ENCODE results near the gene TTF2. TPM values are rescaled to one million over a fixed set of nuclear protein-coding genes. Genes with fewer than 3 reads are reported as not detected.

The TTF2 gene
- total and polyA plus RNA-seq, 9 of the 15 experiments (the other 6 are each of a cell fraction or from before 2014, with no cell fraction given) = 9.4 to 71.1 (median 42.1) TPM

DNA sequence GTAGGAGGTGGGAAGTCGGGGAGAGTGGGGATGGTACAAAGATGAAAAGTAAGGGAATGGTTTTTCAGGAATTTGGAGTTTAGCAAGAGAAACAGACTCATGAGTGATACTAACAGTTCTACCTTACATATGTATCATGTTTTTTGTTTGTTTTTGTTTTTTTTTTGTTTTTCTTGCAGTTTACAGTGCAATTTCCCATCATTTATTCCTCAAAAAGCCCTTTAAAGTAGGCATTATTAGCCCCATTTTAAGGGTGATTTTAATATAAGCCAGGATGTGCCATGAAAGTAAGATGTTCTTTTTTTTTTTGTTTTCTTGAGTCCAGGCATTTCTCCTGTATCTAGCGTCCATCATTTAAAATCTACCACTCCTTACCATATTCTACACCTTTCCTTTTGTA, 75.2 kb downstream of the TTF2 start:
- in situ Hi-C loops (cut with MboI) = no loop called here
- Histone ChIP-seq H3K27me3 (ENCODE audit: control insufficient read depth in 2 of 2, insufficient read depth in 2 of 2, low read length in 2 of 2) (peaks cover 4 to 7% of the 10 kb centered on the region in 2 experiments; a peak in 4 of 5 replicates), H2AFZ (ENCODE audit: low read depth, low read length) (no peak overlapping the region), H3K4me1 (replicated peaks in 1 of 2; ENCODE audit: control insufficient read depth in 2 of 2, insufficient read depth in 2 of 2, low read length in 2 of 2) (no peaks in the 10 kb centered on the region), H3K27ac (ENCODE audit: extremely low read depth, low read depth, low read length) (no peak overlapping the region), H3K4me3 (no peak overlapping the region), H3K79me2 (ENCODE audit: control insufficient read depth, insufficient read depth, low read length) (no peaks in the 10 kb centered on the region), H3K4me2 (ENCODE audit: insufficient read depth, low read length) (no peak overlapping the region), H3K36me3 (ENCODE audit: control insufficient read depth, insufficient read depth, low read length) (no peaks in the 10 kb centered on the region), H3K9ac (ENCODE audit: insufficient read depth in 1 of 2, low read depth in 2 of 2, low read length in 2 of 2) (no peak overlapping the region), H3K9me1 (ENCODE audit: control insufficient read depth, insufficient read depth, low read length) (no peaks in the 10 kb centered on the region), H3K9me3 (replicated peaks; ENCODE audit: control insufficient read depth, insufficient read depth, low read depth, low read length) (no peaks in the 10 kb centered on the region), H4K20me1 (replicated peaks; ENCODE audit: control insufficient read depth, insufficient read depth, low read length) (no peaks in the 10 kb centered on the region)
- ChIA-PET POLR2A (interaction anchor here (0.7 kb wide), 1 partner anchor 20 kb away, joined by 3 read pairs; no protein-coding TSS in a partner anchor), CTCF (ENCODE audit: low intra/inter-chr PET ratio) (no interaction called here)
- BruUV-seq (replicated peaks) = no TSS peak
- intact Hi-C loops (cut with micrococcal nuclease) = no loop called here
- no peak for FAIRE-seq
- WGBS (ENCODE audit: insufficient coverage, low coverage, missing lambda C conversion rate) = 0% methylated on average over 2 of the region's 2 CpGs
- no peak for ATAC-seq
- TF ChIP-seq CBX8 (IDR thresholded peaks at IDR 0.05; ENCODE audit: borderline replicate concordance, extremely low read depth, low read depth, low read length, poor library complexity, severe bottlenecking) (peak; percentile 92), ZNF41 (CRISPR knock-in tag; conservative IDR thresholded peaks at IDR 0.05) (no peak)
- TF ChIP-seq, protein P1, sequence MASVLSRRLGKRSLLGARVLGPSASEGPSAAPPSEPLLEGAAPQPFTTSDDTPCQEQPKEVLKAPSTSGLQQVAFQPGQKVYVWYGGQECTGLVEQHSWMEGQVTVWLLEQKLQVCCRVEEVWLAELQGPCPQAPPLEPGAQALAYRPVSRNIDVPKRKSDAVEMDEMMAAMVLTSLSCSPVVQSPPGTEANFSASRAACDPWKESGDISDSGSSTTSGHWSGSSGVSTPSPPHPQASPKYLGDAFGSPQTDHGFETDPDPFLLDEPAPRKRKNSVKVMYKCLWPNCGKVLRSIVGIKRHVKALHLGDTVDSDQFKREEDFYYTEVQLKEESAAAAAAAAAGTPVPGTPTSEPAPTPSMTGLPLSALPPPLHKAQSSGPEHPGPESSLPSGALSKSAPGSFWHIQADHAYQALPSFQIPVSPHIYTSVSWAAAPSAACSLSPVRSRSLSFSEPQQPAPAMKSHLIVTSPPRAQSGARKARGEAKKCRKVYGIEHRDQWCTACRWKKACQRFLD (CRISPR knock-in tag; IDR thresholded peaks at IDR 0.05) = no peak
- DNase-seq (ENCODE audit: extremely low read depth in 1 of 4, low spot score in 3 of 4) = no peak

DNA sequence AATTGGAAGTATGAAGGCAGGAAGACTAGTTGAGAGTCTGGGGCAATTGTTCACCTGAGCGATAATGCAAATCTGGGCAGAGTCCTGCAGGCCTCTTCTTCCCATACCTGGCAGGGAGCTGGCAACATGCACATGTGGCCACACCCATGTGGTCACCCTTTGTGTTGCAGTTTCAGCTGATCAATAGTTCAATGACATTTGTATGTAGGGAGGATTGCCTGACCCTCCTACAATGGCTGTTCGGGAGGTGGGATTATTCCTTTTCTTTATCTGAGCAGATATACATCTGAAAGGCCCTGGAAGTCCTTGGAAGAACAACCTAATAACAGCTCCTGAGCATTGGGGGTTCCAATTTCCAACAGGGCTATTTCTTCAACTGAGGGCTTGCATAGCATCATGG, 76.6 kb downstream of the TTF2 start:
- DNase-seq (ENCODE audit: extremely low read depth in 1 of 4, low spot score in 3 of 4) (no peak), ATAC-seq (no peak), FAIRE-seq (no peak)
- no peaks in the 10 kb centered on the region for H3K9me3 ChIP-seq (replicated peaks; ENCODE audit: control insufficient read depth, insufficient read depth, low read depth, low read length)
- intact Hi-C loops (cut with micrococcal nuclease) (no loop called here), in situ Hi-C loops (cut with MboI) (no loop called here)
- no peak overlapping the region for H3K27ac ChIP-seq (ENCODE audit: extremely low read depth, low read depth, low read length)
- no peaks in the 10 kb centered on the region for H3K36me3 ChIP-seq (ENCODE audit: control insufficient read depth, insufficient read depth, low read length)
- H3K4me1 ChIP-seq (replicated peaks in 1 of 2; ENCODE audit: control insufficient read depth in 2 of 2, insufficient read depth in 2 of 2, low read length in 2 of 2) = no peaks in the 10 kb centered on the region
- WGBS (ENCODE audit: insufficient coverage, low coverage, missing lambda C conversion rate) = 5% methylated on average over 1 of the region's 2 CpGs
- no peak overlapping the region for H3K9ac ChIP-seq (ENCODE audit: insufficient read depth in 1 of 2, low read depth in 2 of 2, low read length in 2 of 2)
- ChIA-PET POLR2A (interaction anchor here (0.6 to 0.8 kb wide), 2 partner anchors 9 to 120 kb away, joined by 3 to 4 read pairs; no protein-coding TSS in a partner anchor), CTCF (ENCODE audit: low intra/inter-chr PET ratio) (no interaction called here)
- no peak overlapping the region for H3K4me2 ChIP-seq (ENCODE audit: insufficient read depth, low read length)
- H4K20me1 ChIP-seq (replicated peaks; ENCODE audit: control insufficient read depth, insufficient read depth, low read length) = no peaks in the 10 kb centered on the region
- H3K4me3 ChIP-seq = no peak overlapping the region
- H3K27me3 ChIP-seq (ENCODE audit: control insufficient read depth in 2 of 2, insufficient read depth in 2 of 2, low read length in 2 of 2) = peaks cover 4 to 7% of the 10 kb centered on the region in 2 experiments; a peak in 4 of 5 replicates
- H3K79me2 ChIP-seq (ENCODE audit: control insufficient read depth, insufficient read depth, low read length) = no peaks in the 10 kb centered on the region
- BruUV-seq (replicated peaks) = no TSS peak
- no peaks in the 10 kb centered on the region for H3K9me1 ChIP-seq (ENCODE audit: control insufficient read depth, insufficient read depth, low read length)
- no peak overlapping the region for H2AFZ ChIP-seq (ENCODE audit: low read depth, low read length)
- TF ChIP-seq POLR2H (tag; IDR thresholded peaks at IDR 0.05; ENCODE audit: low read depth) = no peak
- no peak for TF ChIP-seq DNMT1 (IDR thresholded peaks at IDR 0.05)
- TF ChIP-seq TRIM24 (IDR thresholded peaks at IDR 0.05) = no peak
- no peak for TF ChIP-seq FIP1L1 (IDR thresholded peaks at IDR 0.05; ENCODE audit: low read depth, low read length, poor library complexity, severe bottlenecking)
- TF ChIP-seq, protein P2, sequence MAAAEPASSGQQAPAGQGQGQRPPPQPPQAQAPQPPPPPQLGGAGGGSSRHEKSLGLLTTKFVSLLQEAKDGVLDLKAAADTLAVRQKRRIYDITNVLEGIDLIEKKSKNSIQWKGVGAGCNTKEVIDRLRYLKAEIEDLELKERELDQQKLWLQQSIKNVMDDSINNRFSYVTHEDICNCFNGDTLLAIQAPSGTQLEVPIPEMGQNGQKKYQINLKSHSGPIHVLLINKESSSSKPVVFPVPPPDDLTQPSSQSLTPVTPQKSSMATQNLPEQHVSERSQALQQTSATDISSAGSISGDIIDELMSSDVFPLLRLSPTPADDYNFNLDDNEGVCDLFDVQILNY (CRISPR knock-in tag; IDR thresholded peaks at IDR 0.05) = no peak
- TF ChIP-seq TAL1 (IDR thresholded peaks at IDR 0.05) = no peak

Data from K562 (cell line).